GM12891 (cell line): ENCODE data around the gene COL4A1.

Source experiments
- PAX5 ChIP-seq: IDR thresholded peaks from 2 replicates; pipeline ENCODE4 v1.6.1; 2011; ENCODE audit warnings: low read length, moderate library complexity, mild to moderate bottlenecking; ENCODE audit not compliant: insufficient read depth, severe bottlenecking
- POLR2A ChIP-seq: IDR thresholded peaks from 2 replicates; pipeline ENCODE4 v1.6.1; 2011; ENCODE audit warnings: low read depth, low read length, control low read depth
- POLR2AphosphoS5 ChIP-seq: IDR thresholded peaks from 2 replicates; pipeline ENCODE4 v1.6.1; 2011; ENCODE audit warnings: low read depth, low read length, control low read depth
- POU2F2 ChIP-seq: IDR thresholded peaks from 2 replicates; pipeline ENCODE4 v1.6.1; 2011; ENCODE audit warnings: low read depth, mild to moderate bottlenecking, control low read depth, low read length, moderate library complexity
- SPI1 ChIP-seq: IDR thresholded peaks from 2 replicates; pipeline ENCODE4 v1.6.1; 2011; ENCODE audit warnings: low read depth, low read length, control low read depth
- TAF1 ChIP-seq: IDR thresholded peaks from 2 replicates; pipeline ENCODE4 v1.6.1; 2011; ENCODE audit warnings: low read depth, low read length, control low read depth

- TF ChIP-seq POLR2A (no peak), TAF1 (no peak), POLR2AphosphoS5 (no peak), SPI1 (no peak), POU2F2 (no peak), PAX5 (no peak)
These were observed 10.7 kb upstream of the COL4A1 start for GRCh38 chr13:110317496-110318195.
